A673 (cell line): ENCODE data around the gene CEP63. TPM values are rescaled to one million over a fixed set of nuclear protein-coding genes. Genes with fewer than 3 reads are reported as not detected.

Experiments used
- BruUV-seq: library from RNA; stranded (reverse); fragments of 400-500 nt; replicated peaks from 2 replicates; lab custom pipeline; 2021; lab: Mats Ljungman, UMichigan
- CTCF ChIA-PET: fragments of 300-600 bp; sonication (Branson Sonifier 250); formaldehyde crosslinking; loops from one replicate; lab custom pipeline; 2022; ENCODE audit warnings: antibody characterized with exemption; lab: Charles Lee
- POLR2A ChIA-PET: fragments of 300-600 bp; sonication (Branson Sonifier 250); formaldehyde crosslinking; loops from one replicate; lab custom pipeline; 2022; ENCODE audit warnings: antibody characterized with exemption; ENCODE audit not compliant: low non-redundant PET; lab: Charles Lee
- DNase-seq: peaks from one replicate; pipeline ENCODE4 v3.0.0-alpha.2; 2015; ENCODE audit warnings: low spot score
- H3K27ac ChIP-seq: fragments of 200-600 bp; sonication (generic); 2 replicates; pipeline ENCODE4 v1.5.1; 2016; ENCODE audit warnings: mixed run types, low read depth, mild to moderate bottlenecking, mixed read lengths, antibody characterized with exemption, low read length; ENCODE audit not compliant: poor library complexity, severe bottlenecking
- H3K27me3 ChIP-seq: fragments of 200-600 bp; sonication (generic); replicated peaks from 2 replicates; pipeline ENCODE4 v1.6.1; 2017; ENCODE audit warnings: mixed run types, low read depth, mild to moderate bottlenecking, mixed read lengths, antibody characterized with exemption, low read length; ENCODE audit not compliant: insufficient read depth, poor library complexity
- H3K36me3 ChIP-seq: fragments of 200-600 bp; sonication (generic); 2 replicates; pipeline ENCODE4 v1.6.1; 2016; ENCODE audit warnings: mixed run types, mild to moderate bottlenecking, mixed read lengths, antibody characterized with exemption, low read length; ENCODE audit not compliant: insufficient read depth, poor library complexity, severe bottlenecking
- H3K4me1 ChIP-seq: fragments of 200-600 bp; sonication (generic); 2 replicates; pipeline ENCODE4 v1.6.1; 2017; ENCODE audit warnings: mixed run types, mild to moderate bottlenecking, mixed read lengths, antibody characterized with exemption, low read length; ENCODE audit not compliant: insufficient read depth, poor library complexity, severe bottlenecking
- H3K4me3 ChIP-seq: fragments of 200-600 bp; sonication (generic); 2 replicates; pipeline ENCODE4 v1.5.1; 2016; ENCODE audit warnings: low read depth, mixed run types, mild to moderate bottlenecking, mixed read lengths, low read length; ENCODE audit not compliant: poor library complexity, severe bottlenecking
- H3K9me3 ChIP-seq: fragments of 200-600 bp; sonication (generic); 2 replicates; pipeline ENCODE4 v1.6.1; 2016; ENCODE audit warnings: mixed run types, low read depth, mild to moderate bottlenecking, mixed read lengths, antibody characterized with exemption, low read length; ENCODE audit not compliant: poor library complexity, severe bottlenecking
- EZH2 ChIP-seq: fragments of 200-600 bp; sonication (generic); IDR thresholded peaks from 2 replicates; pipeline ENCODE4 v1.6.1; 2017; ENCODE audit warnings: borderline replicate concordance, low read depth, mild to moderate bottlenecking, mixed read lengths, antibody characterized with exemption, low read length; ENCODE audit not compliant: poor library complexity, severe bottlenecking
- intact Hi-C: fragments of 100-400 bp; cut with micrococcal nuclease; formaldehyde crosslinking; loops from one replicate; pipeline ENCODE4 v1.10.0; 2022; ENCODE audit not compliant: unreplicated experiment
- total RNA-seq: library from RNA; stranded (reverse); gene quantifications from 2 replicates; pipeline ENCODE4 v1.2.3, GENCODE V29; 2021
- TF ChIP-seq, protein P1 (sequence below): fragments of 300-800, 200-600 bp; sonication (generic); conservative IDR thresholded peaks from 2 replicates; pipeline ENCODE4 v1.5.1; 2017; ENCODE audit warnings: low read depth, mild to moderate bottlenecking, antibody characterized with exemption, low read length, moderate library complexity, mixed read lengths

Gene CEP63
- total RNA-seq, 1 experiment from 2014 or later = 29.2 TPM

GRCh38 chr3:134485075-134485717 is 661 bp upstream of the CEP63 start:
- H3K36me3 ChIP-seq = peaks cover 24% of the 10 kb centered on the region
- ChIA-PET CTCF (no interaction called here), POLR2A (no interaction called here)
- H3K27ac ChIP-seq = peak overlapping the region; percentile 98
- peak overlapping the region; percentile 80 for H3K4me3 ChIP-seq
- peaks cover 14% of the 10 kb centered on the region for H3K4me1 ChIP-seq
- no TSS peak for BruUV-seq
- H3K9me3 ChIP-seq = no peaks in the 10 kb centered on the region
- TF ChIP-seq, protein P1, sequence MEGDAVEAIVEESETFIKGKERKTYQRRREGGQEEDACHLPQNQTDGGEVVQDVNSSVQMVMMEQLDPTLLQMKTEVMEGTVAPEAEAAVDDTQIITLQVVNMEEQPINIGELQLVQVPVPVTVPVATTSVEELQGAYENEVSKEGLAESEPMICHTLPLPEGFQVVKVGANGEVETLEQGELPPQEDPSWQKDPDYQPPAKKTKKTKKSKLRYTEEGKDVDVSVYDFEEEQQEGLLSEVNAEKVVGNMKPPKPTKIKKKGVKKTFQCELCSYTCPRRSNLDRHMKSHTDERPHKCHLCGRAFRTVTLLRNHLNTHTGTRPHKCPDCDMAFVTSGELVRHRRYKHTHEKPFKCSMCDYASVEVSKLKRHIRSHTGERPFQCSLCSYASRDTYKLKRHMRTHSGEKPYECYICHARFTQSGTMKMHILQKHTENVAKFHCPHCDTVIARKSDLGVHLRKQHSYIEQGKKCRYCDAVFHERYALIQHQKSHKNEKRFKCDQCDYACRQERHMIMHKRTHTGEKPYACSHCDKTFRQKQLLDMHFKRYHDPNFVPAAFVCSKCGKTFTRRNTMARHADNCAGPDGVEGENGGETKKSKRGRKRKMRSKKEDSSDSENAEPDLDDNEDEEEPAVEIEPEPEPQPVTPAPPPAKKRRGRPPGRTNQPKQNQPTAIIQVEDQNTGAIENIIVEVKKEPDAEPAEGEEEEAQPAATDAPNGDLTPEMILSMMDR = no peak
- TF ChIP-seq EZH2 = no peak
- DNase-seq = no peak
- intact Hi-C loops = loop anchor here (5.0 kb wide), 1 partner anchor 113 kb away; the partner anchor contains the start of gene AMOTL2
- H3K27me3 ChIP-seq = no peaks in the 10 kb centered on the region

GRCh38 chr3:134486577-134487041 is 752 bp downstream of the CEP63 start:
- Histone ChIP-seq H3K27ac (peak overlapping the region; percentile 98), H3K27me3 (no peaks in the 10 kb centered on the region), H3K4me3 (peak overlapping the region; percentile 80), H3K4me1 (peaks cover 14% of the 10 kb centered on the region), H3K9me3 (no peaks in the 10 kb centered on the region), H3K36me3 (peaks cover 10% of the 10 kb centered on the region)
- peak; percentile 40 for DNase-seq
- intact Hi-C loops = loop anchor here (5.0 kb wide), 1 partner anchor 114 kb away; the partner anchor contains the start of gene AMOTL2
- POLR2A ChIA-PET = interaction anchor here (0.5 kb wide), 1 partner anchor 212 kb away, joined by 9 read pairs; no protein-coding TSS in a partner anchor
- TF ChIP-seq EZH2 = no peak
- TF ChIP-seq, protein P1 = no peak
- CTCF ChIA-PET = no interaction called here
- BruUV-seq = TSS peak; percentile 64

DNA sequence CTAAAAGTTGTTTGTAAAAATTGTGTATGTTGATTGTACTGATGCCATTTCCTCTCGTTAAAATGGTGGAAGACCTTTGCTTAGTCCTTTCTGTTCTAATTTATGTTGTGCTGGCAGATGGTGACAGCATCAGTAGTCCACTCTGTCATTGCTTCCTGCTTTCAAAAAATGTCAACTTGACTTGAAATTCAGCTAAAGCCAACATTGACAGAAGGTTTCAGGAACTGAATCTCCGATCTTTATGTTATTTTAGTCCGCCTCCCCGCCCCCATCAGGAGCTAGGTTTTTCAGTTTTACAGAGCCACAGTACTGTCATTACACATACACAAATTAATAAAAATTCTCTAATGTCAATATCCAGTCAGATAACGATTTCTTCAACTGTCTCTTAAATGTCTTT is 1.5 kb downstream of the CEP63 start:
- DNase-seq = no peak
- BruUV-seq = no TSS peak
- ChIA-PET CTCF (no interaction called here), POLR2A (no interaction called here)
- Histone ChIP-seq H3K36me3 (peaks cover 2% of the 10 kb centered on the region), H3K27ac (peak overlapping the region; percentile 98), H3K9me3 (no peaks in the 10 kb centered on the region), H3K27me3 (no peaks in the 10 kb centered on the region), H3K4me1 (peaks cover 14% of the 10 kb centered on the region), H3K4me3 (peak overlapping the region; percentile 80)
- intact Hi-C loops = loop anchor here (5.0 kb wide), 1 partner anchor 115 kb away; the partner anchor contains the start of gene AMOTL2
- TF ChIP-seq, protein P1 = no peak
- no peak for TF ChIP-seq EZH2
